Measurements from ENCODE around the gene GPR161.

GRCh38 chr1:168180148-168180524 is 43.4 kb upstream of the GPR161 start:
- TF ChIP-seq, protein P1, sequence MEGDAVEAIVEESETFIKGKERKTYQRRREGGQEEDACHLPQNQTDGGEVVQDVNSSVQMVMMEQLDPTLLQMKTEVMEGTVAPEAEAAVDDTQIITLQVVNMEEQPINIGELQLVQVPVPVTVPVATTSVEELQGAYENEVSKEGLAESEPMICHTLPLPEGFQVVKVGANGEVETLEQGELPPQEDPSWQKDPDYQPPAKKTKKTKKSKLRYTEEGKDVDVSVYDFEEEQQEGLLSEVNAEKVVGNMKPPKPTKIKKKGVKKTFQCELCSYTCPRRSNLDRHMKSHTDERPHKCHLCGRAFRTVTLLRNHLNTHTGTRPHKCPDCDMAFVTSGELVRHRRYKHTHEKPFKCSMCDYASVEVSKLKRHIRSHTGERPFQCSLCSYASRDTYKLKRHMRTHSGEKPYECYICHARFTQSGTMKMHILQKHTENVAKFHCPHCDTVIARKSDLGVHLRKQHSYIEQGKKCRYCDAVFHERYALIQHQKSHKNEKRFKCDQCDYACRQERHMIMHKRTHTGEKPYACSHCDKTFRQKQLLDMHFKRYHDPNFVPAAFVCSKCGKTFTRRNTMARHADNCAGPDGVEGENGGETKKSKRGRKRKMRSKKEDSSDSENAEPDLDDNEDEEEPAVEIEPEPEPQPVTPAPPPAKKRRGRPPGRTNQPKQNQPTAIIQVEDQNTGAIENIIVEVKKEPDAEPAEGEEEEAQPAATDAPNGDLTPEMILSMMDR (conservative IDR thresholded peaks at IDR 0.05; ENCODE audit: low read depth in 2 of 2) = no peak
- no peak for TF ChIP-seq EZH2 (IDR thresholded peaks at IDR 0.05; ENCODE audit: low read depth, unreplicated experiment)
